GM21528 (cell line): Measurements from ENCODE around the gene NUP153.
A peak's percentile ranks its signal among the peaks of the same experiment; 100 is the strongest.
"Not testable (repeated sequence)": the region's sequence is repeated elsewhere in the genome, so short reads cannot be mapped to it uniquely, and the experiment has no call there.

ENCODE experiments used
- ATAC-seq: cut with Tn5 transposase; IDR thresholded peaks from one replicate; pipeline ENCODE4 v1.9.1; 2021; ENCODE audit warnings: mild to moderate bottlenecking, moderate library complexity; ENCODE audit not compliant: unreplicated experiment, low FRiP score

NUP153 gene

GRCh38 chr6:17714879-17715851, 8.4 kb upstream of the NUP153 start:
- peak; percentile 78 for ATAC-seq

DNA sequence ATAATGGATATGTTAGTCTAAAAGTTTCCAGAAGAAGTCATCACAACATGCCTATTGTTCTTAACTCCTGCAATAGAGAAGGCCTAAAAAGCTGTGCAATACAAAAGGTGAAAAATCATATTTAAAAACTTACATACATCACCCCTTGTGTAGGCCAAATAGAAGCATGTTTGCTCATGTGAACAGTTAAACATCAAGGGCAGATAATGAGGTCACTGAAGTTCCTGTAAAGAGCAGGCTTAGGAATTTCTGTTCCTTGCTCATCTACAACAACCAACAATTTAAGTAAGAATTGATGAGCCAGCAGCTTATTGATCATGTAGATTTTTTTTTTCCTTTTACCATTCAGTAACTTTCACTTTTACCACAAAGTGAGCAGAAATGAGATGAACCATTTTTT, 7.5 kb upstream of the NUP153 start:
- no peak for ATAC-seq

DNA sequence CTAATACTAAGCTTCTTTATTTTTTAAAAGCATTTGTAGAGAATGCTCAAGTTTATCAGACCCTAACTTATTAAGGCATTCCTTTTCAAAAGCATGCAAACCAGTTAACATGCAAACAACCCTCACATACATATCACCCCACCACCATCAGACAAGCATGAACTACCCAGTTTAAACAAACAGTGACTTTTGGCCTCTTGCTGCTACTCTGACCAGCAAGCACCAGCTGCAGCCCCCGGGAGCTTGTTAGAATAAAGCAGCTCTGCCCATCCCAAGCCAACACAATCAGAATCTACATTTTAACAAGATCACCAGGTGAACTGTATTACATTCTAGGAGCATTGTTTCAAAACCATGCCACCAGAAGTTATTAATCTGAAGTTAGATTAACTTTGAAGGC, 5.9 kb upstream of the NUP153 start:
- no peak for ATAC-seq

GRCh38 chr6:17710331-17710730, 3.6 kb upstream of the NUP153 start:
- no peak for ATAC-seq

DNA sequence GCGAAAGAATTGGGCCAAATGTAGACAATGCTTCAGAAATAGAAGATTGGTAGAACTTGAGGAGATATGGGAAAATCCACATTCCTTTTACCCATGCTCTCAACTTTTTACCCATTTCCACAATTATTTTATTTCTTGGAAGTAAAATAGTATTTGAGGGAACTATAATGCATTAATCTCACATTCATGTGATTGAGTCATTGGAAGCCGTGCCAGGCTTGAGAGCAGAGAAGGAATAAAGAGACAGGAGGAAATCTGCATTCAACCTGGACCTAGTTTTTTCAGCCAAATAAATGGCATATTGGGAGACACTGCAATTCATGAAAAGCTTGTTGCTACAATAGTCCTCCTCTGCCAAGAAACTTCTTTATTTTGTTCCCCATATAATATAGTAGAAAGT, 2.8 kb upstream of the NUP153 start:
- no peak for ATAC-seq

GRCh38 chr6:17708035-17708434, 1.3 kb upstream of the NUP153 start:
- not testable (repeated sequence) for ATAC-seq

GRCh38 chr6:17707371-17707651, 586 bp upstream of the NUP153 start:
- ATAC-seq = no peak

DNA sequence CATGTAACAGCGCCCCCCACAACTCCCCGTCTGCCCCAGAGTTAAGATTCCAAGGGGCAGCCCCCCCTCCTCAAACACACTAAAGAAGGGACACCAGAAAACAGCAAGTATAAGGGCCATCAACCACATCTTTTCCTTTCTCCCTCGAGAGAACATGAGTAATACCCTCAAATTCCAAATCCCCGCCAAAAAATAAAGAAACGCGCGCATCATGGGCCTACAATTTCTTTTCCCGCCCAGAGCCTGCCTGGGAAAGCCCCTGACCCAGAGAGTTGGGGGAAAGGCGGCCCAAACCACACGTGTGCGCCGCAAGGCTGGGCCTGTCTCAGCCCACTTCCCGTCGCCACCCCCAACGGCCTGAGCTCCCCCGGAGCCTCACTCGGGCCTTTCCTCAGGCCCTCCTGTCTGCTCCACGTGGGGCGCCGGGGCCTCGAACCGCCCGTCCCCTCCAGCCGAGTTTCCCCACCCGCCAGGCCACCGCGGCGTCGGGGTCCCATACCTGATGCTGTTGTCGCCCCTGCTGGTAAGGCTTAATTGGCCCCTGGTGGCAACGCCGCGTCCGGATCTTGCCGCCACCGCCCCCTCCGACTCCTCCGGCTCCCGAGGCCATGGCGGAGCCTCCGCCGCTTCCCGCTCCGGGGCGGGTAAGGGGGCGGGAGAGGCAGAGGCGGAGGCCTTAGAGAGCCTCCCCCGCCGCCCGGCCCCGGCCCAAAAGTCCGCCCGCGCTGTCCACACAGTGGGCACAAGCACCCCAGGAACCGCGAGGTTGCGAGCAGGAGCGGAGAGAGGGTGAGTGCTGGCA, 746 bp downstream of the NUP153 start:
- peak; percentile 60 for ATAC-seq

GRCh38 chr6:17705428-17705777, 1.3 kb downstream of the NUP153 start:
- ATAC-seq = peak; percentile 4

DNA sequence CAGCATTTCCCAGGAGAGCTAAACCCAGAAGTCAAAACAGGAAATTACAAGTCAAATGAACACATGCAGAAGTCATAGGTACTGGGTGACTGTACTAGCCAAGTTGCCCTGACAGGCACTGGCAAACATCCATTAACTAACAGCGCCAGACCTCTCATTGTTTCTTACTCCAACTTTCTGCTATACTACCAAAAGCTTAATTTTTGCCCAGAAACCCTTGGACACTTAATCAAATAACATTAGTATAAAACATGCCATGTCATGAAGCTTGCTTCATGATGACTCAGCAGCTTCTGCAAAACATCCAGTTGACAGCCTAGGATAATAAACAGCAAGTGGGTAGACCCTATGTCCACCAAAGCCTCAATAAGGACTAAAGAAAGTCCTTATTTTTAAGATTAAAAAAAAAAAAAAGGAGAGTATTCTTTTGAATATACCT, 3.5 kb downstream of the NUP153 start:
- no peak for ATAC-seq

DNA sequence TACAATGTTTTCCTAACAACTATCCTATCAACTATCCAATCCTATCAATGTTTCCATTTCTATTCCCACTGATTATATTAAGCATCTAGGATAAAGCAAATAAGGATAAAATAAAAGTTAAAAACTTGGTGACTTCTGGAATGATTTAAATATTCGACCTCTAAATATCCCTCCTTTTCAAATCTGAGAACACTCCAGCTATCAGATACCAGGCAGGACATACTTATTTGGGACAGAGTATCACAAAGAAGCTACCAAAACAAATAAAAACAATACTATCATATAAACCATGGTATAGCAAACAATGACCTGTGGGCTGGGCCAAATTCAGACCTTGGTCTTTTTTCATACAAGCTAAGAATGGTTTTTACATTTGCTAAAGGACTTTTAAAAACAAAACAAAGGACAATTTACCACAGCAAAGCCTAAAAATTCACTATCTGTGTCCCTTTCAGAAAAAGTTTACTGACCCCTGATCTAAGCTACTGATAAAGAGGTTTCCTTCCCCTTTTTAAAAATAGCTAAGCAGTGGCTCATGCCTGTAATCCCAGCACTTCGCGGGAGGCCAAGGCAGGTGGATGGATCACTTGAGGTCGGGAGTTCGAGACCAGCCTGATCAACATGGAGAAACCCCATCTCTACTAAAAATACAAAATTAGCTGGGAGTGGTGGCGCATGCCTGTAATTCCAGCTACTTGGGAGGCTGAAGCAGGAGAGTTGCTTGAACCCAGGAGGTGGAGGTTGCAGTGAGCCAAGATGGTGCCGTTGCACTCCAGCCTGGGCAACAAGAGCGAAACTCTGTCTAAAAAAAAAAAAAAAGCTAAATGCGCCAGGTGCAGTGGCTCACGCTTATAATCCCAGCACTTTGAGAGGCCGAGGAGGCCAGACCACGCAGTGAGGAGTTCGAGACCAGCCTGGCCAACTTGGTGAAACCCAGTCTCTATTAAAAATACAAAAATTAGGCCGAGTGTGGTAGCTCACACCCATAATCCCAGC, 6.0 kb downstream of the NUP153 start:
- ATAC-seq = no peak

DNA sequence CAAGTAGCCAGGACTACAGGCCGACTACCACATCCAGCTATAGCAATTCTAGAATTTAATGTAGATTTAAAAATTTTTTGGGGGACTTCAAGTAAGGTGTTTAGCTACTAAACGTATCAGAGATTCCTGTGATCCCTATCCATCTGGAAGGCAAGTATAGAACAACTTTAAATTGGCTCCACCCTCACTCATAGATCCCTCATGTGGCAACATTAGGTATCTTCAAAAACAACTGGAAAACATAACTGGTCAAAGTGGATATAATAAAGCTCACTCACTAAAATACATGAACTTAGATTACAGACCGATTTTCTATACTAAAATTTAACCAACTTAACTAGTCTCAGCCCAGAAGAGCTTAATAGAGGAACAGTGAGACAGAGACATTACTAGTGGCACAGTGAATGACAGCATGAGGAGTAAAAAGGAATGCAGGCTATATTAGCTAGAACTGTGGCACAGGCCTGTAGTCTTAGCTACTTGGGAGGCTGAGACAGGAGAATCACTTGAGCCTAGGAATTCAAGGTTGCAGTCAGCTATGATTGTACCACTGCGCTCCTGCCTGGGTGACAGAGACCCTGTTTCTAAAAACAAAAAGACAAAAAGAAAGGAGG, 14.7 kb downstream of the NUP153 start:
- no peak for ATAC-seq

- ATAC-seq = no peak
Measured at GRCh38 chr6:17688481-17688880, 18.2 kb downstream of the NUP153 start.

GRCh38 chr6:17687136-17687535, 19.6 kb downstream of the NUP153 start:
- no peak for ATAC-seq

- ATAC-seq = no peak
Measured at GRCh38 chr6:17684134-17684533, 22.6 kb downstream of the NUP153 start.

DNA sequence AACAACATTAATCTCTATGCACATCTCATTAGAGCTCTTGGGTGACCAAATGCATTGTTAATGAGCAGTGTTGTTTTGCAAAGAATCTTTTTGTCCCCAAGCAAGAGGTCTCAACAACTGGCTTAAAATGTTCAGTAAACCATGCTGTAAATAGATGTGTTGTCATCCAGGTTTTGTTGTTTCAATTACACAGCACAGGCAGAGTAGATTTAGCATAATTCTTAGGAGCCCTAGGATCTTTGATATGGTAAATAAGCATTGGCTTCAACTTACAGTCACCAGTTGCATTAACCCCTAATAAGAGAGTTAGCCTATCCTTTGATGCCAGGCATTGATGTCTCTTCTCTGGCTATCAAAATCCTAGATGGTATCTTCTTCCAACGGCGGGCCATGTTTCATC, 23.3 kb downstream of the NUP153 start:
- no peak for ATAC-seq

- no peak for ATAC-seq
Measured at GRCh38 chr6:17679726-17680125, 27.0 kb downstream of the NUP153 start.

DNA sequence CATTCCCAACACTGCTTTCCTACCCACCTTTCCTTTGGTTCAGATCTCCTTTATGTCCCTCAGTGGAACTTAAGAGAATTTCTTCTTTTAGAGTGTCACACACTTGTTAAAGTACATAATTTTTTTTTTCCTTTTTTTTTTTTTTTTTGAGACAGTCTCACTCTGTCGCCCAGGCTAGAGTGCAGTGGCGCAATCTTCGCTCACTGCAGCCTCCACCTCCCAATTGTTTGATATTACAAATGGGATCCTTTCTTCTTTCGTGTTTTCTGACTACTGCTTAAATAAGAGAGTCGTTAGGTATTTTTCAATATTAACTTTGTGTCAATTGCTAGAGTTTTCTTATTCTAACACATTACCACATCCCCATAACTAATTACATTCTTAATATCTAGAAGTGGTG, 29.1 kb downstream of the NUP153 start:
- no peak for ATAC-seq

- ATAC-seq = no peak
Measured at GRCh38 chr6:17673543-17674254, 33.0 kb downstream of the NUP153 start.
